ENCODE measurements around the gene ADRA2A. TPM values are rescaled to one million over a fixed set of nuclear protein-coding genes. Genes with fewer than 3 reads are reported as not detected.

The ADRA2A gene
- total RNA-seq, 1 donor from 2014 or later = 1.5 TPM

DNA sequence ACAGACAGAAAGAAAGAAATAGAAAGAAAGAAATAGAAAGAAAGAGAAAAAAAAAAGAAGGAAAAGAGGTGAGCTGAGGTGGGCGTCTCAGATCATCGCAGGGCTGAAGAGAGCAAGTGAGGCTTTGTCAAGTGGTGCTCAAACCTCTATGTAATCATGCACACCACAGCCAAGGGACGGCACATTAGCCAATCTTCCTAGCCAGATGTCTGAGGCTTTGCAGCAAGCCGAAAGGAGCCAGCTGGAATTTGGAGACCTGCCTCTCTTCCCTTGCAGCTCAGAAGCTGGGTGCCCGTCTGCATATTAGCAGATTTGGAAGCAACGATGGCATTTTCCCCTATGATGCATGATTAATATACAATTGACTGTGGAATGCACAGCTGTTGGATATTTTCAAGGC is 52.5 kb downstream of the ADRA2A start:
- no peak for DNase-seq (ENCODE audit: low spot score)
- TF ChIP-seq, protein P1, sequence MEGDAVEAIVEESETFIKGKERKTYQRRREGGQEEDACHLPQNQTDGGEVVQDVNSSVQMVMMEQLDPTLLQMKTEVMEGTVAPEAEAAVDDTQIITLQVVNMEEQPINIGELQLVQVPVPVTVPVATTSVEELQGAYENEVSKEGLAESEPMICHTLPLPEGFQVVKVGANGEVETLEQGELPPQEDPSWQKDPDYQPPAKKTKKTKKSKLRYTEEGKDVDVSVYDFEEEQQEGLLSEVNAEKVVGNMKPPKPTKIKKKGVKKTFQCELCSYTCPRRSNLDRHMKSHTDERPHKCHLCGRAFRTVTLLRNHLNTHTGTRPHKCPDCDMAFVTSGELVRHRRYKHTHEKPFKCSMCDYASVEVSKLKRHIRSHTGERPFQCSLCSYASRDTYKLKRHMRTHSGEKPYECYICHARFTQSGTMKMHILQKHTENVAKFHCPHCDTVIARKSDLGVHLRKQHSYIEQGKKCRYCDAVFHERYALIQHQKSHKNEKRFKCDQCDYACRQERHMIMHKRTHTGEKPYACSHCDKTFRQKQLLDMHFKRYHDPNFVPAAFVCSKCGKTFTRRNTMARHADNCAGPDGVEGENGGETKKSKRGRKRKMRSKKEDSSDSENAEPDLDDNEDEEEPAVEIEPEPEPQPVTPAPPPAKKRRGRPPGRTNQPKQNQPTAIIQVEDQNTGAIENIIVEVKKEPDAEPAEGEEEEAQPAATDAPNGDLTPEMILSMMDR (IDR thresholded peaks at IDR 0.05; ENCODE audit: unreplicated experiment) = no peak
- peaks cover 27% of the 10 kb centered on the region for H3K4me1 Mint-ChIP-seq (ENCODE audit: unreplicated experiment)
- no peaks in the 10 kb centered on the region for H3K9me3 Mint-ChIP-seq (ENCODE audit: unreplicated experiment)
- H3K36me3 Mint-ChIP-seq (ENCODE audit: low read depth, unreplicated experiment) = peaks cover 5% of the 10 kb centered on the region
- H3K27me3 Mint-ChIP-seq (ENCODE audit: unreplicated experiment) = peaks cover 4% of the 10 kb centered on the region
- H3K4me3 Mint-ChIP-seq (ENCODE audit: unreplicated experiment) = no peak overlapping the region
- peak overlapping the region; percentile 14 for H3K27ac Mint-ChIP-seq (ENCODE audit: unreplicated experiment)

DNA sequence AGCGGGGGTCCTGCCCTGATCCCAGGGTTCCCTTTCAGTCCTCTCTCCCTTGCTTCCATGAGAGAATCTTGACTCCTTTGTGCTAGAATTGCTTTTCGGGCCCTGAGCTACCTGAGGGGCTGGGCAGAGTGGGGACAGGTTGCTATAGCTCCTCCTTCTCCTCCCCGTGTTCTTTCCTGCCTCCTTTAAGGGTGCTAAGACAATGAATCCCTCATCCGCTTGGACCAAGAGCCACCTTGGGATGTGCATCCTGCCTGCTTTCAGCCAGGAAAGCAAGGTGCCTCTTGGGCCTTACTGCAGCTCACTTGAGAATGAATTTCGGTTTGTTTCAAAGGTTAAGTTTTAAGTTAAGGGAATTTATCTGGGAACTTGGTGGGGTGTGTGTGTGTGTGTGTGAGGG is 53.6 kb downstream of the ADRA2A start:
- H3K27ac Mint-ChIP-seq (ENCODE audit: unreplicated experiment) = no peak overlapping the region

More for the DNA sequence above, 53.6 kb downstream of the ADRA2A start:
- TF ChIP-seq, protein P1 (IDR thresholded peaks at IDR 0.05; ENCODE audit: unreplicated experiment) = no peak
- DNase-seq (ENCODE audit: low spot score) = no peak
- no peaks in the 10 kb centered on the region for H3K9me3 Mint-ChIP-seq (ENCODE audit: unreplicated experiment)
- peaks cover 16% of the 10 kb centered on the region for H3K4me1 Mint-ChIP-seq (ENCODE audit: unreplicated experiment)
- no peak overlapping the region for H3K4me3 Mint-ChIP-seq (ENCODE audit: unreplicated experiment)
- H3K36me3 Mint-ChIP-seq (ENCODE audit: low read depth, unreplicated experiment) = peaks cover under 1% of the 10 kb centered on the region
- H3K27me3 Mint-ChIP-seq (ENCODE audit: unreplicated experiment) = peaks cover 2% of the 10 kb centered on the region

Other genes starting within 250 kb of the ADRA2A start
- 50.4 TPM for gene PDCD4, start 205.1 kb upstream of the ADRA2A start, total RNA-seq (ENCODE audit: unreplicated experiment)
- gene BBIP1, start 157.8 kb upstream of the ADRA2A start, total RNA-seq (ENCODE audit: unreplicated experiment) = 23.6 TPM
- gene SHOC2, start 157.4 kb upstream of the ADRA2A start, total RNA-seq (ENCODE audit: unreplicated experiment) = 48.9 TPM

Data from endothelial cell (in vitro differentiated cells).